ENCODE data around the gene KIF3A.

DNA sequence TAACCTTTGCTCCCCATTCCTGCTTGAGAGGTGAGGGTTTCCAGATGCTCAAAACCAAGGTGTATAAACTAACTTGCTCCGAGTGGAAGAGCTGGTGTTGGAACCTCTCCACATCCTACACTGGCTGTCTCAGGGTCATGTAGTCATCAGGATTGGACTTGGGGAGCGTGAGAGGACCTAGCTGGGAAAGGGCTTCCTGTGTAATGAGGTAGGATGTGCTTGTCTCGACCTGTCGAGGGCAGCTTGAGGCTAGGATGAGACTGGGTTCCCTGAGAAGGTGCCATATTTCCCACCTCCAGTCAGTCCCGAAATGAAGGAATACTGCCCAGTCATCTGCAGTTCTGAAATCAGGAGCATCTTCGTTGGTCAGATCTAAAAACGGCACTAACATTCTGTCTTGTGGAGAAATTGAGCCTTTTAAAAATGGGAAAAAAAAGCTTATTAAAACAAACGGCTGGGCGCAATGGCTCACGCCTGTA, 11.2 kb upstream of the KIF3A start:
- TF ChIP-seq, protein P1, sequence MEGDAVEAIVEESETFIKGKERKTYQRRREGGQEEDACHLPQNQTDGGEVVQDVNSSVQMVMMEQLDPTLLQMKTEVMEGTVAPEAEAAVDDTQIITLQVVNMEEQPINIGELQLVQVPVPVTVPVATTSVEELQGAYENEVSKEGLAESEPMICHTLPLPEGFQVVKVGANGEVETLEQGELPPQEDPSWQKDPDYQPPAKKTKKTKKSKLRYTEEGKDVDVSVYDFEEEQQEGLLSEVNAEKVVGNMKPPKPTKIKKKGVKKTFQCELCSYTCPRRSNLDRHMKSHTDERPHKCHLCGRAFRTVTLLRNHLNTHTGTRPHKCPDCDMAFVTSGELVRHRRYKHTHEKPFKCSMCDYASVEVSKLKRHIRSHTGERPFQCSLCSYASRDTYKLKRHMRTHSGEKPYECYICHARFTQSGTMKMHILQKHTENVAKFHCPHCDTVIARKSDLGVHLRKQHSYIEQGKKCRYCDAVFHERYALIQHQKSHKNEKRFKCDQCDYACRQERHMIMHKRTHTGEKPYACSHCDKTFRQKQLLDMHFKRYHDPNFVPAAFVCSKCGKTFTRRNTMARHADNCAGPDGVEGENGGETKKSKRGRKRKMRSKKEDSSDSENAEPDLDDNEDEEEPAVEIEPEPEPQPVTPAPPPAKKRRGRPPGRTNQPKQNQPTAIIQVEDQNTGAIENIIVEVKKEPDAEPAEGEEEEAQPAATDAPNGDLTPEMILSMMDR (IDR thresholded peaks at IDR 0.05; ENCODE audit: low read length), result no peak
- TF ChIP-seq EZH2phosphoT487 (IDR thresholded peaks at IDR 0.05; ENCODE audit: low read length), result no peak

All from MM.1S (cell line).